ENCODE data around the gene ZHX3. TPM values are rescaled to one million over a fixed set of nuclear protein-coding genes. Genes with fewer than 3 reads are reported as not detected.

The ZHX3 gene
- polyA plus RNA-seq, 3 donors: 0.58 to 3.2 (median 1.1) TPM

GRCh38 chr20:41277049-41277448, 40.5 kb downstream of the ZHX3 start:
- no peaks in the 10 kb centered on the region for H3K4me1 ChIP-seq (ENCODE audit: control insufficient read depth in 1 of 2, insufficient read depth in 2 of 2, low read length in 2 of 2)
- peaks cover 0 to 3% of the 10 kb centered on the region in 2 donors for H3K36me3 Mint-ChIP-seq

GRCh38 chr20:41276317-41276751, 41.2 kb downstream of the ZHX3 start:
- no peaks in the 10 kb centered on the region for H3K27me3 ChIP-seq (ENCODE audit: control insufficient read depth in 2 of 2, insufficient read depth in 2 of 2, low read length in 2 of 2)
- peaks cover 0 to 3% of the 10 kb centered on the region in 2 donors for H3K36me3 Mint-ChIP-seq
- H3K9me3 ChIP-seq (replicated peaks in 1 of 2; ENCODE audit: control insufficient read depth in 1 of 2, insufficient read depth in 1 of 2, low read length in 2 of 2): no peaks in the 10 kb centered on the region
- TF ChIP-seq CTCF (IDR thresholded peaks at IDR 0.05): no peak
- H3K36me3 ChIP-seq (replicated peaks in 1 of 2; ENCODE audit: control insufficient read depth in 1 of 2, insufficient read depth in 2 of 2, low read length in 2 of 2): no peaks in the 10 kb centered on the region
- no peak for DNase-seq
- no peak overlapping the region for H2AFZ ChIP-seq (ENCODE audit: insufficient read depth, low read depth, low read length, poor library complexity, severe bottlenecking)
- no peak overlapping the region for H3K4me2 ChIP-seq (replicated peaks; ENCODE audit: extremely low read depth, low read length, poor library complexity, severe bottlenecking)
- intact Hi-C loops (cut with micrococcal nuclease): no loop called here
- no peak overlapping the region for H3K4me3 ChIP-seq (replicated peaks in 1 of 3; ENCODE audit: low read depth in 2 of 3, low read length in 3 of 3)
- no peaks in the 10 kb centered on the region for H4K20me1 ChIP-seq (ENCODE audit: insufficient read depth, low read length)
- no peak overlapping the region for H3K4me3 Mint-ChIP-seq
- 80% methylated on average over 4 of the region's 9 CpGs for whole genome bisulfite sequencing (ENCODE audit: insufficient coverage)
- peaks cover 0 to 3% (median 0%) of the 10 kb centered on the region in 3 donors for H3K27me3 Mint-ChIP-seq (ENCODE audit: low read depth in 3 of 3)
- H3K9ac ChIP-seq (ENCODE audit: insufficient read depth, low read length, poor library complexity, severe bottlenecking): no peak overlapping the region
- H3K27ac ChIP-seq (ENCODE audit: low read depth in 1 of 2, low read length in 2 of 2): no peak overlapping the region
- H3K9me3 Mint-ChIP-seq: no peaks in the 10 kb centered on the region
- no peaks in the 10 kb centered on the region for H3K79me2 ChIP-seq (ENCODE audit: insufficient read depth, low read length)
- peaks cover 8% of the 10 kb centered on the region for H3K4me1 Mint-ChIP-seq
- H3K27ac Mint-ChIP-seq: no peak overlapping the region
- H3K4me1 ChIP-seq (ENCODE audit: control insufficient read depth in 1 of 2, insufficient read depth in 2 of 2, low read length in 2 of 2): no peaks in the 10 kb centered on the region

More at GRCh38 chr20:41277049-41277448, 40.5 kb downstream of the ZHX3 start:
- H3K36me3 ChIP-seq (replicated peaks in 1 of 2; ENCODE audit: control insufficient read depth in 1 of 2, insufficient read depth in 2 of 2, low read length in 2 of 2): no peaks in the 10 kb centered on the region
- H3K27ac ChIP-seq (ENCODE audit: low read depth in 1 of 2, low read length in 2 of 2): no peak overlapping the region
- no peaks in the 10 kb centered on the region for H3K27me3 ChIP-seq (ENCODE audit: control insufficient read depth in 2 of 2, insufficient read depth in 2 of 2, low read length in 2 of 2)
- WGBS (ENCODE audit: insufficient coverage): no CpG with 5 or more reads among the region's 3 CpGs
- H3K4me3 ChIP-seq (replicated peaks in 1 of 3; ENCODE audit: low read depth in 2 of 3, low read length in 3 of 3): no peak overlapping the region
- no peaks in the 10 kb centered on the region for H3K79me2 ChIP-seq (ENCODE audit: insufficient read depth, low read length)
- H3K27me3 Mint-ChIP-seq (ENCODE audit: low read depth in 3 of 3): peaks cover 0 to 3% (median 2%) of the 10 kb centered on the region in 3 donors
- no peak for DNase-seq
- no peak overlapping the region for H2AFZ ChIP-seq (ENCODE audit: insufficient read depth, low read depth, low read length, poor library complexity, severe bottlenecking)
- H3K27ac Mint-ChIP-seq: no peak overlapping the region
- H4K20me1 ChIP-seq (ENCODE audit: insufficient read depth, low read length): no peaks in the 10 kb centered on the region
- TF ChIP-seq CTCF (IDR thresholded peaks at IDR 0.05): no peak
- H3K4me1 Mint-ChIP-seq: peaks cover 8% of the 10 kb centered on the region
- no peak overlapping the region for H3K9ac ChIP-seq (ENCODE audit: insufficient read depth, low read length, poor library complexity, severe bottlenecking)
- H3K9me3 Mint-ChIP-seq: no peaks in the 10 kb centered on the region
- intact Hi-C loops (cut with micrococcal nuclease): no loop called here
- H3K4me3 Mint-ChIP-seq: no peak overlapping the region
- no peak overlapping the region for H3K4me2 ChIP-seq (replicated peaks; ENCODE audit: extremely low read depth, low read length, poor library complexity, severe bottlenecking)
- H3K9me3 ChIP-seq (replicated peaks in 1 of 2; ENCODE audit: control insufficient read depth in 1 of 2, insufficient read depth in 1 of 2, low read length in 2 of 2): no peaks in the 10 kb centered on the region

Data from CD14-positive monocyte (primary cell).